ENCODE results near the gene MT1HL1. TPM values are rescaled to one million over a fixed set of nuclear protein-coding genes. Genes with fewer than 3 reads are reported as not detected.

The MT1HL1 gene
- total RNA-seq (2014; rRNA removed; shearing (Covaris generic)) = not detected in 2 replicates

DNA sequence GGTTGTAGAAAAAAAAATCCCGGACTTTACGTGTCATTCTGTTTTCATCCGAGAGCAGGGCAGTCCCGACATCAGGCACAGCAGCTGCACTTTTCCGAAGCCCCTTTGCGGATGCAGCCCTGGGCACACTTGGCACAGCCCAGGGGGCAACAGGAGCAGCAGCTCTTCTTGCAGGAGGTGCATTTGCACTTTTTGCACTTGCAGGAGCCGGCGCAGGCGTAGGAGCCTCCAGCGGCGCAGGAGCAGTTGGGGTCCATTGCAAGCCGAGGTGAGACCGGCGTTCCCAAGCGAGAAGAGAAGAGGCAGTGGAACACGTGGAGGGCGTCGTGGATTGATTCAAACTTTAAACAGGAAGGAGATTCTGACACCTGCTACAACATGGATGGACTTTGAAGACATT lies at the start of gene MT1HL1:
Gene MT1HL1, minus strand, starts transcription at position 326 of the 400 bp plus-strand sequence. Its CDS starts 69 bp downstream, at position 257.
- DNase-seq (ENCODE audit: low spot score) = no peak

DNA sequence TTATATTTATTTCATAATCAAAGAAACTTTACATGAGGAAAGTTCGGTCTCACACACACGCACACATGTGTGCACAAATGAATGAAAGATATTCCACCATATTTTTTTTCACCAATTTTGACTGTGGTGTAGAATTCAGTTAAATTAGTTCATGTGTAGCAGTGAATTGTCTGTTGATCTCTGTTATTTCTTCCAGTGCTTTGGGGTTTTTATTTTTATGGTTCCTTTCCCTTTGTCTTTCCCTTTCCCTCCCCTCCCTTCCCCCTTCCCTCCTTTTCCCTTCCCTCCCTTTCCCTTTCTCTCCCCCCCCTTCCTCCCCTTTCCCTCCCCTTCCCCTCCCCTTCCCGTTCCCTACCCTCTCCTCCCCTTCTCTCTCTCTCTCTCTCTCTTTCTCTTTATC lies 46.7 kb upstream of the MT1HL1 start:
- no peak for DNase-seq (ENCODE audit: low spot score)

- no peak for DNase-seq (ENCODE audit: low spot score)
These were observed 45.9 kb upstream of the MT1HL1 start for GRCh38 chr1:237050185-237050584.

- DNase-seq (ENCODE audit: low spot score) = no peak
These were observed 44.6 kb upstream of the MT1HL1 start for GRCh38 chr1:237048803-237049202.

GRCh38 chr1:237045278-237046016 lies 41.2 kb upstream of the MT1HL1 start:
- DNase-seq (ENCODE audit: low spot score) = no peak

DNA sequence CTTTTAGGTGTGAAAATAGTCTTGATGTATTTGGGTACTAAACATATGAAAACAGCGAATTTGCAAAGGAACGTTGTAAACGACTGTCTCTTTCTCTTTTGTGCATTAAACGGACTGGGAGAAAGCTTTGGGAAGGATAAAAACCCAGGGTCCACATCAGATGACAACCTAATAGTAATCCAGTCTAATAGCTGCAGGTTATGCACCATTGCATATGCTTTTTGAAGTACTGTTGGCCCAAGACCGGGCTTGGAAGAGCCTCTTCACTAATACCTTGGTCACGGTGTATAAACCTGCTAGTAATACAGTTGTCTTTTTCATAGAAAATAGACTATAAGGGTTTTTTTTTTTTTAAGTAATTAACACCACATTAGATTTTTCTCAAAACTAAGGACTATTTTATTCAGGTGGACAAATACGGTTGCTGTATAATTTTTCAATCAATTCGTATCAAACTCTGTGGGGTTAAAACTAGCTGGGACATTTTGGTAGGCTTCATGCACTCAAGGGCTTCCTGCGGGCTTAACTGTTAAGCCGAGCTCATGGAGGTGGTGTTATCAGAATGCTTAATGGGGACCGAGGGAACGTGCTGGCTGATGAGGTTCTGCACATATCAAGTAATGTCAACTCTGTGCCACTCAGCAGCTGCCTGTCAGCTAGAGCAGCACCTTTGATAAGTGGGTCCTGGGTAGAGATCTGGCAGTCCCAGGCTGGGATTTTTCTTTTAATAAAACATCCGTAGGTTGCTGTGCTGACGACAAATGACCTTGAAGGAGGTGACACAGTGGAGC lies 39.8 kb upstream of the MT1HL1 start:
- no peak for DNase-seq (ENCODE audit: low spot score)

DNA sequence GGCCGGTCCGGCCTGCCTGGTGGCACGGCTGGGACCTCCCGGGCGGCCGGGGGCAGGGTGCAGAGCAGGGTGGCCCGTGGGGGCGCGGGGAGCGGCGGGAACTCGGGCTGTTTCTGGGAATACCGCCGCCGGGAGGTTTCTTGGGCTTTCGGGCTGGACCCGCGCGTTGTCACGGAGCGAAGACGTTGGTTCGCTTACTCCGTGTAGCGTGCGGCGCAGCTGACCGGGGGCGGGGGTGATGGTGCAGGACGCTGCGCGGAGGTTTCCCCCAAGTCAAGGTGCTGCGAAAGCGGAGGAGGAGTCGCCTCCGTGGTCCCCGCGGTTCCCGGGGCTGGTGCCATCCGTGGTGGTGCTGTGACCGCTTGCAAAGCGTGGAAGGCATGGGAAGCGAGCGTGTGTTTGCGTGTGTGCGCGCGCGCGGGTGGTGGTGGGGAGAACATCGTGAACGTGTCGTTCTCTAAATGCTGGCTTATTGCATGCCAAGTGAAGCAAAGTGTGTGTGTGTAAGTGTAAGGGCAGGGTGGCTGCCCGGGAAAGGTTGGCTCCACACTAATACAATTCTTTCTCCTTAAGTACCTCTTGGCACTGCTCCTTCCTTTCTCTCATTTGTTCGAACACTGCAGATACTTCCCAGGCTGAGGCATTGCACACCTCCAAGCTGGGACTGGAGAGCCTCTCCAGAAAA lies 38.8 kb upstream of the MT1HL1 start:
- DNase-seq (ENCODE audit: low spot score) = no peak

DNA sequence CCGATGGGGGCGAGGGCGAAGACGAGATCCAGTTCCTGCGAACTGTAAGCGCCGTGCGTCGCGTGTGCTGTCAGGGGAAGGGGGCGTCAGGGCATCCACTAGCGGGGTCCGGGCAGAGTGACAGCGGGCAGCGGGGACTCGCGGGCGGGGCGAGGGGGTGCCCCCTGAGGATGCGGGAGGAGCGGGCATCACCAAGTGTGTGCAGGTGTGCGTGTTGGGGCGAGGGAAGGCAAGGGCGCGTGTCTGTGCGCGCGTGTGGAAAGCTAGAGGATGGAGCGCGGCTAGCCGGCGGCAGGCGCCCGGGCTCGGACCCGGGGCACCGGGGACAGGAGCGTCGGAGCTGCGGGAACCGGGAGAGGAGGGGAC lies 38.3 kb upstream of the MT1HL1 start:
- no peak for DNase-seq (ENCODE audit: low spot score)

GRCh38 chr1:237041795-237042525 lies 37.7 kb upstream of the MT1HL1 start, which contains the start of gene RYR2:
RYR2 (plus strand) TSS chr1:237042184; CDS start chr1:237042522, 338 bp downstream.
- no peak for DNase-seq (ENCODE audit: low spot score)

- no peak for DNase-seq (ENCODE audit: low spot score)
These were observed 37.2 kb upstream of the MT1HL1 start for GRCh38 chr1:237041461-237041794.

DNA sequence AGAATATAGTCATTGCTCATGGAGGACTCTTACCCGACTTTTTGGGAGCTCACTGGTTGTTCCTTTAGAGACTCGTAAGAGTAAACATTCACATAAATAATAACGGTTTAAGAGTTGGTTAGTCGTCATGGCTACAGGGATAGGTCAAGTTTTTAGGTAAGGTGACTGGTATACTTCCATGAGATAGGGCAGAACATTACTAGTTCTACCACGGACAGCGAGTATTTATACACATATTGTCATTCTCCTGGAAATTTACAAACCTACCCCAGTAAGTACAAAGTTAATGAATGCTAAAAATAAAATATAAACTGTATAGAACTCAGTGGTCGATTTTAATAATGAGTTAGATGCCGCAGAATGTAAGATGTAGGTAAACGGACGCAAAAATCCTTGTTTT lies 36.6 kb upstream of the MT1HL1 start:
- DNase-seq (ENCODE audit: low spot score) = no peak

DNA sequence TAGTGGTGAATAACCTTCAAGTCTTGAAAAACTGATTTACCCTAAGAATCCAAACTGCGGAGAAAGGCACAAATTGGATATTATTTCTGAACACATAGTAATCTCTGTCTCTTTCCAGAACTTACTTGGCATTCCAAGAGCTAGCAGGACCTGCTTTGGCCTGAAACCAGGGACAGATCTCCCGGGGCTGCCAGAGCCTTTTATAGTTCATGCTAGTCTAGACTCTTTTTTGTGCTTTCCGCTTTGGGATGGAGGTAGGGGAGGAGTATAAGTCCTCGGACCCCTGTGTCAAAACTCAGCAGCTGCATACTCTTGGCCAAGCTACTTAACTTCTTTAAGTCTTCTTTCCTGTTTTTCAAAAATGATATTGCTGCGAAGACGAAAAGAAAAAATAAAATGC lies 34.0 kb upstream of the MT1HL1 start:
- no peak for DNase-seq (ENCODE audit: low spot score)

- no peak for DNase-seq (ENCODE audit: low spot score)
These were observed 31.5 kb upstream of the MT1HL1 start for GRCh38 chr1:237035759-237036158.

- no peak for DNase-seq (ENCODE audit: low spot score)
These were observed 29.6 kb upstream of the MT1HL1 start for GRCh38 chr1:237033804-237034203.

DNA sequence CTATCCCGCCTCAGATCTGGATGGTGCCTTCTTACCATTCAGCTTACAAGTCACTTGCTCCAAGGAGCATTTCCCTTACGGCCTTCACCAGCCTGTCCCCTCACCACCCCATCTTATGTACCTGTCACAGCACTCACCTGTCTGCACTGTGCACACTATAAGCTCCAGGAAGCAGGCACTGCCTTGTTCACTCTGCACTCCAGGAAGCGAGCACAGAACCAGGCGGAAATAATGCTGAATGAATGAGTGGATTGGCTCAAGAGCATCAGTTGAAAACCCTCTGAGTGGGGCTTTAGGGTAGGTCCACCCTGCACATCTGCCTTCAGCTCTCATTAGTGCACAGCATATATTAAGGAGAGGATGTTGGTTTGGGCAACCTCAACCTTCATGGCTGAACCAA lies 28.8 kb upstream of the MT1HL1 start:
- no peak for DNase-seq (ENCODE audit: low spot score)

DNA sequence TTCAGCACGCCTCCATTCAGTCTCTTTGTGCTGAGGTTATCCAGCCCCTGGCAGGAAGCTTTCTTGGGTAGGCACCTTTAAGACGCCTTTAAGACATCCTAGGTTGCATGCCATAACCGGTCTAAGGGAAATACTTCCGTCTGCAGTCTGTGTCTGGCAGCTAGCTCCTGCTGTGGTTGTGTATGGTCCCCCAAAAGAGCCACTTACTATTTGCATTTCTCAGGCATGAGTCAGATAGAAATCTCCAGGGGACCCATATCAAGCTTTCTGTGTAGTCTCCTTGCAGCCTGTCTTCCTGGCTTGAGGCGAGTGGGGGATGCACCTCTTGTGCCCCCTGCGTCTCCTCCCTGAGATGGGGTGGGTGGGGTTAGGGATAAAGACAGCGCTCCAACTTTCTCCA lies 27.8 kb upstream of the MT1HL1 start:
- DNase-seq (ENCODE audit: low spot score) = no peak

- DNase-seq (ENCODE audit: low spot score) = no peak
These were observed 27.2 kb upstream of the MT1HL1 start for GRCh38 chr1:237031480-237031879.

GRCh38 chr1:237029850-237030535 lies 25.8 kb upstream of the MT1HL1 start:
- DNase-seq (ENCODE audit: low spot score) = no peak

DNA sequence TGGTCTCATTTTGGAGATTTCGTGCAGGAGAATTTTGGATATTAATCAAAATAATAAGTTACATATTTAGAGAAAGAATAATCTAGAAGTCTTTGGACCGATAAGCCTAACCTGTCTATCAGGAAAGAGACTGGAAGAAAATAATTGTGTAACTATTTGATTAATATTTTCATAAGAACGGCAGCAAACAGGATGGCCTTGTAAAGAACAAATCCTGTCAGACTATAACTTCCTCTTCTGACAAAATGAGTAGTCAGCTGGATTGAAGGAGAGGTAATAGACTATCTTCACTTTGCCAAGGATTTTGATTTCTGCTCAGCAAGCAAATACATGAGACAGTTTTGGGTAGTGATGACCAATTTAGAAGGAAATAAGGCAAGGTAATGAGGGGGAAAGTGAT lies 25.0 kb upstream of the MT1HL1 start:
- no peak for DNase-seq (ENCODE audit: low spot score)

DNA sequence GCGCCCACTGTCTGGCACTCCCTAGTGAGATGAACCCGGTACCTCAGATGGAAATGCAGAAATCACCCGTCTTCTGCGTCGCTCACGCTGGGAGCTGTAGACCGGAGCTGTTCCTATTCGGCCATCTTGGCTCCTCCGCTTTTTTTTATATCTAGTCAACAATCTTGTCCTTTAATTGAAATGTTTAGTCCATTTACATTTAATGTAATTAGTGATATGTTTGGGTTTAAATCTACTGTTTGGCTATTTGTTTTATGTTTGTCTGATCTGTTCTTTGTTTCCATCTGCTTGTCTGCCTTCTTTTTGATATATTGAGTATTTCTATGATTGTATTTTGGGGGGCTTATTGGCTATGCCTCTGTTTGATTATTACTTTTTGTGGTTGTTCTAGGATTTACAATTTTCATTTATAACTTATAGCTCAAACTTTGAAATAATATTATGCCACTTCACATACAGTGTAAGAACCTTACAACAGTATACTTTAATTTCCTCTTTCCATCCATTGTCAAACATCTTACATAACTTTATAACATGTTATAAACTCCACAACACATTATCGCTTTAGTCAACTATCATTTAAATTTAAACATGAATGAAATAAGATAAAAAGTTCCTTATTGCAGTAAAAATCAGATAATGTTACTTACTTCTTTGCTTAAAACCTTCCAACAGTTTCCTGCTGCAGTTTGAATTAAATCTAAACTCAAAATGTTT lies 21.3 kb upstream of the MT1HL1 start:
- no peak for DNase-seq (ENCODE audit: low spot score)

DNA sequence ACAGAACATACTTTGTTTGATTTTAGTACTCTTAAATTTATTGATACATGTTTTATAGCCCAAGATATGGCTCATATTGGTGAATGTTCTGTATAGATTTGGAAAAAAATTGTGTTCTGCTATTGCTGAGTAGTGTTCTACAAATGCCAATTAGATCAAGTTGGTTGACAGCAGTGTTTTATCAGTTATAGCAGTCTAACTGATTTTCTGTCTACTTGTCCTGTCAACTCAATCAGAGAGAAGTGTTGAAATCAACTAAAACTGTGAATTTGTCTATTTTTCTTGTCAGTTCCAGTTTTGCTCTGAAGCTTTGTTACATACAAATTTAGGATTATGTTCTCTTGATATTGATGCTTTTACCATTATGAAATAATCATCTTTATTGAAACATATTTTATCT lies 14.7 kb upstream of the MT1HL1 start:
- no peak for DNase-seq (ENCODE audit: low spot score)

Measured in HT-29 (cell line).